H9 (cell line): Measurements from ENCODE around the gene FBN1. TPM values are rescaled to one million over a fixed set of nuclear protein-coding genes. Genes with fewer than 3 reads are reported as not detected.

Experiments used
- DNase-seq: peaks from one replicate; pipeline ENCODE4 v3.0.0-alpha.2; 2017
- H2AFZ ChIP-seq: one replicate; pipeline ENCODE4 v1.6.1; 2013; ENCODE audit warnings: mild to moderate bottlenecking, low read length, control low read depth, moderate library complexity
- H2AK5ac ChIP-seq: 2 replicates; pipeline ENCODE4 v1.6.1; 2013; ENCODE audit warnings: low read length, control low read depth, mixed read lengths; ENCODE audit not compliant: insufficient read length
- H2BK120ac ChIP-seq: one replicate; pipeline ENCODE4 v1.6.1; 2013; ENCODE audit warnings: low read depth, mild to moderate bottlenecking, low read length, control low read depth, inconsistent platforms; ENCODE audit not compliant: poor library complexity, severe bottlenecking
- H2BK12ac ChIP-seq: 2 replicates; pipeline ENCODE4 v1.6.1; 2013; ENCODE audit warnings: low read length, control low read depth, mixed read lengths, low read depth; ENCODE audit not compliant: insufficient read length
- H2BK15ac ChIP-seq: 2 replicates; pipeline ENCODE4 v1.6.1; 2013; ENCODE audit warnings: low read depth, low read length, control low read depth
- H2BK20ac ChIP-seq: one replicate; pipeline ENCODE4 v1.6.1; 2013; ENCODE audit warnings: low read depth, mild to moderate bottlenecking, low read length, control low read depth, inconsistent platforms; ENCODE audit not compliant: poor library complexity, severe bottlenecking
- H2BK5ac ChIP-seq: 2 replicates; pipeline ENCODE4 v1.6.1; 2013; ENCODE audit warnings: low read length, control low read depth, mixed read lengths; ENCODE audit not compliant: insufficient read length
- H3K14ac ChIP-seq: 2 replicates; pipeline ENCODE4 v1.6.1; 2013; ENCODE audit warnings: low read length, control low read depth; ENCODE audit not compliant: insufficient read depth
- H3K18ac ChIP-seq: 2 replicates; pipeline ENCODE4 v1.6.1; 2013; ENCODE audit warnings: low read depth, mild to moderate bottlenecking, mixed read lengths, low read length, control low read depth; ENCODE audit not compliant: insufficient read length
- H3K23ac ChIP-seq: 2 replicates; pipeline ENCODE4 v1.6.1; 2013; ENCODE audit warnings: low read length, control low read depth, mixed read lengths, low read depth; ENCODE audit not compliant: insufficient read length
- H3K23me2 ChIP-seq: 2 replicates; pipeline ENCODE4 v1.6.1; 2013; ENCODE audit warnings: low read depth, mild to moderate bottlenecking, mixed read lengths, low read length, control low read depth; ENCODE audit not compliant: insufficient read length, poor library complexity, severe bottlenecking
- H3K27ac ChIP-seq: 2 replicates; pipeline ENCODE4 v1.5.1; 2013; ENCODE audit warnings: low read length, control low read depth, mixed read lengths, low read depth; ENCODE audit not compliant: insufficient read length
- H3K27me3 ChIP-seq: 2 replicates; pipeline ENCODE4 v1.6.1; 2013; ENCODE audit warnings: low read length, control low read depth, inconsistent platforms; ENCODE audit not compliant: insufficient read depth
- H3K4ac ChIP-seq: 2 replicates; pipeline ENCODE4 v1.6.1; 2013; ENCODE audit warnings: low read depth, mild to moderate bottlenecking, control low read depth, inconsistent platforms, low read length, moderate library complexity
- H3K4me1 ChIP-seq: 2 replicates; pipeline ENCODE4 v1.6.1; 2013; ENCODE audit warnings: low read length, control low read depth, inconsistent platforms; ENCODE audit not compliant: insufficient read depth
- H3K4me2 ChIP-seq: 2 replicates; pipeline ENCODE4 v1.6.1; 2013; ENCODE audit warnings: low read length, control low read depth, mixed read lengths; ENCODE audit not compliant: insufficient read length, insufficient read depth
- H3K56ac ChIP-seq: 2 replicates; pipeline ENCODE4 v1.6.1; 2013; ENCODE audit warnings: low read depth, mild to moderate bottlenecking, mixed read lengths, low read length, control low read depth; ENCODE audit not compliant: insufficient read length
- H3K79me1 ChIP-seq: 2 replicates; pipeline ENCODE4 v1.6.1; 2013; ENCODE audit warnings: low read depth, mild to moderate bottlenecking, moderate library complexity, low read length, control low read depth, inconsistent platforms; ENCODE audit not compliant: insufficient read depth, poor library complexity, severe bottlenecking
- H3K79me2 ChIP-seq: 2 replicates; pipeline ENCODE4 v1.6.1; 2013; ENCODE audit warnings: low read length, control low read depth, inconsistent platforms; ENCODE audit not compliant: insufficient read depth
- H3K9ac ChIP-seq: 2 replicates; pipeline ENCODE4 v1.6.1; 2013; ENCODE audit warnings: low read length, control low read depth, mixed read lengths; ENCODE audit not compliant: insufficient read length; ENCODE audit errors: extremely low read depth
- H3K9me3 ChIP-seq: one replicate; pipeline ENCODE4 v1.6.1; 2013; ENCODE audit warnings: low read depth, low read length, inconsistent platforms; ENCODE audit not compliant: control insufficient read depth
- H3T11ph ChIP-seq: one replicate; pipeline ENCODE4 v1.6.1; 2013; ENCODE audit warnings: mild to moderate bottlenecking, low read length, control low read depth, inconsistent platforms
- H4K20me1 ChIP-seq: one replicate; pipeline ENCODE4 v1.6.1; 2013; ENCODE audit not compliant: control insufficient read depth, insufficient read length, insufficient read depth
- H4K5ac ChIP-seq: 2 replicates; pipeline ENCODE4 v1.6.1; 2013; ENCODE audit warnings: low read depth, mild to moderate bottlenecking, mixed read lengths, low read length, control low read depth; ENCODE audit not compliant: insufficient read length
- H4K8ac ChIP-seq: replicated peaks from 2 replicates; pipeline ENCODE4 v1.6.1; 2013; ENCODE audit warnings: low read length, control low read depth, mixed read lengths, low read depth; ENCODE audit not compliant: insufficient read length
- H4K91ac ChIP-seq: 2 replicates; pipeline ENCODE4 v1.6.1; 2013; ENCODE audit warnings: low read depth, mild to moderate bottlenecking, moderate library complexity, mixed read lengths, low read length, control low read depth; ENCODE audit not compliant: insufficient read length
- H3K27ac Mint-ChIP-seq, 3 experiments: 2 replicates in 2 of 3; 3 replicates in 1 of 3; pipeline ENCODE4 v1.8.0; 2020 to 2021; ENCODE audit warnings: mixed read lengths in 3 of 3, mild to moderate bottlenecking in 1 of 3, moderate library complexity in 1 of 3
- H3K27me3 Mint-ChIP-seq: 2 replicates; pipeline ENCODE4 v1.8.0; 2021; ENCODE audit warnings: low read depth, mild to moderate bottlenecking, moderate library complexity, mixed read lengths
- H3K36me3 Mint-ChIP-seq, 3 experiments: 2 replicates in 2 of 3; 3 replicates in 1 of 3; pipeline ENCODE4 v1.8.0; 2020 to 2021; ENCODE audit warnings: low read depth in 3 of 3, mixed read lengths in 3 of 3; ENCODE audit not compliant: insufficient read depth in 1 of 3
- H3K4me1 Mint-ChIP-seq, 2 experiments: 2 replicates each; pipeline ENCODE4 v1.8.0; 2020; ENCODE audit warnings: mixed read lengths in 2 of 2
- H3K4me3 Mint-ChIP-seq, 2 experiments: 2 replicates in 1 of 2; 3 replicates in 1 of 2; pipeline ENCODE4 v1.8.0; 2020 to 2021; ENCODE audit warnings: mild to moderate bottlenecking in 2 of 2, mixed read lengths in 2 of 2, moderate library complexity in 1 of 2
- H3K9me3 Mint-ChIP-seq, 2 experiments: 2 replicates in 1 of 2; 3 replicates in 1 of 2; pipeline ENCODE4 v1.8.0; 2020; ENCODE audit warnings: mild to moderate bottlenecking in 2 of 2, mixed read lengths in 2 of 2, moderate library complexity in 1 of 2
- CTCF ChIP-seq: fragments of 200-600 bp; sonication (generic); conservative IDR thresholded peaks from 3 replicates; pipeline ENCODE4 v1.8.0; 2021; ENCODE audit warnings: antibody characterized with exemption, mild to moderate bottlenecking
- WGBS: extraction: QIAGEN DNeasy Blood & Tissue Kit; methylation state at CpG from one replicate; pipeline ENCODE4 v1.1.7; 2013; ENCODE audit warnings: missing lambda C conversion rate, low lambda C conversion rate, mixed read lengths; ENCODE audit not compliant: insufficient read length; ENCODE audit errors: extremely low coverage; 5-methylcytosine and 5-hydroxymethylcytosine counted together
- total RNA-seq: library from RNA; stranded (reverse); gene quantifications from 2 replicates; pipeline ENCODE4 v1.2.1, GENCODE V29; 2021

FBN1 gene
- total RNA-seq, 1 experiment from 2014 or later: 3.6 TPM

- Histone ChIP-seq H2BK120ac (no peak overlapping the region), H3K56ac (no peak overlapping the region), H3K79me2 (no peaks in the 10 kb centered on the region), H3K4me1 (no peaks in the 10 kb centered on the region), H3K27ac (no peak overlapping the region), H3K9ac (no peak overlapping the region), H3K4ac (no peak overlapping the region), H2AFZ (no peak overlapping the region), H4K8ac (no peak overlapping the region), H3K4me2 (no peak overlapping the region), H2BK20ac (no peak overlapping the region), H4K91ac (no peak overlapping the region), H3K23me2 (no peaks in the 10 kb centered on the region), H2BK15ac (no peak overlapping the region), H4K5ac (no peak overlapping the region), H3K9me3 (no peaks in the 10 kb centered on the region), H3T11ph (no peak overlapping the region), H2BK5ac (no peak overlapping the region), H2AK5ac (no peak overlapping the region), H3K14ac (no peak overlapping the region), H4K20me1 (no peaks in the 10 kb centered on the region), H3K79me1 (no peaks in the 10 kb centered on the region), H2BK12ac (no peak overlapping the region), H3K23ac (no peak overlapping the region), H3K18ac (no peak overlapping the region), H3K27me3 (no peaks in the 10 kb centered on the region)
- no peak overlapping the region for H3K4me3 Mint-ChIP-seq
- WGBS: no CpG with 5 or more reads among the region's 1 CpG
- H3K9me3 Mint-ChIP-seq: no peaks in the 10 kb centered on the region
- TF ChIP-seq CTCF: no peak
- no peaks in the 10 kb centered on the region for H3K36me3 Mint-ChIP-seq
- H3K27ac Mint-ChIP-seq: no peak overlapping the region
- DNase-seq: no peak
- H3K27me3 Mint-ChIP-seq: no peaks in the 10 kb centered on the region
- H3K4me1 Mint-ChIP-seq: no peaks in the 10 kb centered on the region
These were observed 35.3 kb upstream of the FBN1 start for GRCh38 chr15:48680841-48681240.
